GM18951 (cell line): Measurements from ENCODE around the gene ACOXL.
"Not testable (repeated sequence)": the region's sequence is repeated elsewhere in the genome, so short reads cannot be mapped to it uniquely, and the experiment has no call there.

ENCODE experiments used
- POLR2A ChIP-seq: IDR thresholded peaks from 4 replicates; pipeline ENCODE4 v1.6.1; 2011; ENCODE audit warnings: mild to moderate bottlenecking; ENCODE audit not compliant: insufficient read length, insufficient read depth; ENCODE audit errors: extremely low read depth
- in situ Hi-C: fragments of 300-500 bp; cut with MboI; formaldehyde crosslinking; loops from one replicate; pipeline ENCODE4 v1.12.0; 2022; ENCODE audit warnings: low sequenced_read_pairs, mixed read lengths, inconsistent platforms; ENCODE audit not compliant: unreplicated experiment

Gene ACOXL

DNA sequence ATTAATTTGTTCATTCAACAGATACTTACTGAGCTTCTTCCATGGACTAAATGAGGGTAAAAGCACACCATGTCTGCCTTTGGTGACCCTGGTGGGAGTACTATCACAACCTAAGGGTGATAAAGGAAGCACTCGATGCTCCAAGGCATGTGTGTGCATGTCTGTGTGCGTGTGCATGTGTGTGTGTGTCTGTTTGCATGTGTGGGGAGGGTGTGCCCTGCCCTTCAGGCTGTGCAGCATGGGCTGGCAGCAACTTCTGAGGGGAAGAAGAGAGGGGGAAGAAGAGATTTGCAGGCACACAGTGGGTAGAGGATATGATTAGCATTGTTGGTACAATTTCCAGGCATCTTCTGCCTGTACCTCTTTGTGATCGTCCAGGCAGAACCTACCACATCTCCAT is 121.6 kb downstream of the ACOXL start:
- no peak for TF ChIP-seq POLR2A
- in situ Hi-C loops = no loop called here

DNA sequence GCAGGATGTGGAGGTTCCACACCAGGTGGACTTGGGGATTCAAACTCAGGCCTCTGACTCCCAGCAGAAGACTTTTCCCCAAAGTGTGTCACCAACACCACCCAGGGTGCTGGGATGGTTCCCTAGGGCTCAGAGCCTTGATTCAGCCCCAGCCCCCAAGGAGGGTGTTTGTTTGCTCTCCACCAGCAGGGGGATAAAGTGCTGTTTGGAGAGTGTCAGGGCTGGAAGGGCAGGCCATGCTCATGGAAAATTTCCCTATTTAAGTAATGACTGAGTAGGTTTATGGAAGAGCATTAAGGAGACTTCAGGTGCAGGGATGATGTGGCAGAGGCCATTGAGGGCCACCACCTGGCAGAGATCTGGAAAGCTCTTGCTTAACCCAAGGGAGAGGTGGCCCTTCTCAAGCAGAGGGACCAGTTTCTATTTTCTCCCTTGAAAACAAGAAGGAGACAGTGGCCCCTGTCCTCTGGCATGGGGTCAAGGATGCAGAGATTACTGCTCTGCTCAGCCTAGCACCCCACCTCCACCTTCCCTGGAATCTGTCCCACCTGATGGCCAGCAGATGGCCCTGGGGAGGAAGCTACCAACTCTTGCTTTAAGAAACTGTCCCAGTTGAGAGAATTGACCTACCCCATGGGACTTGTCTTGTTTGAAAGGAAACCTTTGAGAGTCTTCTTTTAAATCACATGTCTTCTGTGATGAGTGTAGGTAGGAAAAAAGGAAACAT is 122.1 kb downstream of the ACOXL start:
- TF ChIP-seq POLR2A = no peak
- in situ Hi-C loops = no loop called here

DNA sequence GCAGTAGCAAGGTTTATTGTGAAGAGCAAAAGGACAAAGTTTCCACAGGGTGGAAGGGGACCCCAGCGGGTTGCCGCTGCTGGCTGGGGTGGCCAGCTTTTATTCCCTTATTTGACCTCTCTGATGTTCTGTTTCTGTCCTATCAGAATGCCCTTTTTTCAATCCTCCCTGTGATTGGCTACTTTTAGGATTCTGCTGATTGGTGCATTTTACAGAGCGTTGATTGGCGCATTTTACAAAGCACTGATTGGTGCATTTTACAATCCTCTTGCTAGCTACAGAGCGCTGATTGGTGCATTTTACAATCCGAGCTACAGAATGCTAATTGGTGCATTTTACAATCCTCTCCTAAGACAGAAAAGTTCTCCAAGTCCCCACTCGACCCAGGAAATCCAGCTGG is 123.5 kb downstream of the ACOXL start:
- in situ Hi-C loops = not testable (repeated sequence)

DNA sequence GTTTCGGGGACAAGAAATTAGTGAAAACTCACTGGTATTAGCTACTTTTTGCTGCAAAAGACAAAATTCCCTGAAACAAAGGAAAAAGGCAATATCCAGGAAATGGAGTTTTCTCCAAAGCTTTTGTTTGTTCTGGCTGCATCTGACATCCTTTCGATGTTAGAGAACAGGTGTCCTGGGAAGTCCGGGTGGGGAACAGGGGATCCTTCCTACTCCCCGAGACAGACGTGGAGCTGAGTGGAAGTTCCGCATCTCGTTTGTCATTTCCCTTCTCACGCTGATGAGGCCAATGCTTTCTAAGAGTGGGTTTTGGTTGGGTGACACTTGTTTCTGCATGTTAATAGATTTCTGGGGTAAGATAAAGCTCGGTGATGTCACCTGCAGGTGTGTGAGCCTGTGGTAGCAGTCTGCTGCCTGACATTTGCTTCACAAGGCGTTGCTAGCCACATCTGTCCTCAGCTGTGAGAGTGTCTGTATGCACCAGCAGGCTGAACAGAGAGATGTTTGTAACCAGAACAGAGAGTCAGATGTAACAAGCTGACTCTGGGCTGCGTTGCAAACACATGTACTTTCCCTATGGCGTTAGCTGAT is 125.9 kb downstream of the ACOXL start:
- no peak for TF ChIP-seq POLR2A
- in situ Hi-C loops = no loop called here

DNA sequence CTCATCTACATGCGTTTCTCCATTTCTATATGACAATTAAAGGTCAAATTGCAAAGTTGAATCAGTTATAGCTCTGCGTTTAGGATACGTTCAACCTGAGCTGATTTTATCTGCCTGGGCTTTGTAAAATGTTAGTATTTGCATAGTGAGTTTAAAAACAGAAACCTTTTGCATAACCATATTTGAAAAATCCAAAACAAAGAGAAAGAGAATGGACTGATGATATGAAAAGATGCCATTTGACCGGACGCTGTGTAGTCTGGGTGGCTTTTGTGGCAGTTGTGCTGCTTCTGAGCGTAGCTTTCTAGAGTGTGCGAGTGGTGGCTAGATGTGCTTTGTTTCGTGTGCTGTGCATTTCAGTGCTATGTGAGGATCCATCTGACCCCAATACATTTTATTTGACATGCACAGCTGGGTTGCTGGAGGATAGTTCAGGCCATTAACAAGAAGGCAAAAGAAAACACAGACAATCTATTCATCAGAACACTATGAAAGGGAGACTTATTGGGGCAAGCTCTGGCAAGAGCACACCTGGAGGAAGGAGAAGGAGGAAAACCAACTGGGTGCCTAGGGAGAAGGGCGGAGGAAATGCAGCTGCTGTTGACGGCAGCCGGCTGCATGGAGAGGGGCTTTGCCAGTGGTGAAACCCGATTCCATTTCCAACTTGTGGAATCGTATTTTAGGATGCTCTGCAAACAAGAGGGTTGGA is 126.8 kb downstream of the ACOXL start:
- in situ Hi-C loops = no loop called here
- TF ChIP-seq POLR2A = no peak

DNA sequence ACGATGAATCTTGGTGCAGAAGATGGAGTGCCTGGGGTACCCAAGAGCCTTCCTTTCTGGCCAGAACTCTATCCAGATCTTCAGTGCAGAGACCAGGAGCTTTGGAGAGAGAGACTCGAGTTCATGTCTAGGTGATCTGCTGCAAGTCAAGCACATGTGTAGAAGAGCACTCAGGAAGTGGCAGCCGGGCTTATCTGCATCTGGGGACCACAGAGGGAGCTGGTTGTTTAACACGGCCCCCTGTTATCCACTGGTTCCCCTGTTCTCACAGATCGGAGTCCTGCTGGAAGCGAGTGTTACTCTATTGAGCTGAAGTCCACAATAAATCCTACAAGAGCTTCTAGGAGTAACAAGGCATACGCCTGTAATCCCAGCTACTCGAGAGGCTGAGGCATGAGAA is 128.3 kb downstream of the ACOXL start:
- in situ Hi-C loops = no loop called here
- TF ChIP-seq POLR2A = no peak

DNA sequence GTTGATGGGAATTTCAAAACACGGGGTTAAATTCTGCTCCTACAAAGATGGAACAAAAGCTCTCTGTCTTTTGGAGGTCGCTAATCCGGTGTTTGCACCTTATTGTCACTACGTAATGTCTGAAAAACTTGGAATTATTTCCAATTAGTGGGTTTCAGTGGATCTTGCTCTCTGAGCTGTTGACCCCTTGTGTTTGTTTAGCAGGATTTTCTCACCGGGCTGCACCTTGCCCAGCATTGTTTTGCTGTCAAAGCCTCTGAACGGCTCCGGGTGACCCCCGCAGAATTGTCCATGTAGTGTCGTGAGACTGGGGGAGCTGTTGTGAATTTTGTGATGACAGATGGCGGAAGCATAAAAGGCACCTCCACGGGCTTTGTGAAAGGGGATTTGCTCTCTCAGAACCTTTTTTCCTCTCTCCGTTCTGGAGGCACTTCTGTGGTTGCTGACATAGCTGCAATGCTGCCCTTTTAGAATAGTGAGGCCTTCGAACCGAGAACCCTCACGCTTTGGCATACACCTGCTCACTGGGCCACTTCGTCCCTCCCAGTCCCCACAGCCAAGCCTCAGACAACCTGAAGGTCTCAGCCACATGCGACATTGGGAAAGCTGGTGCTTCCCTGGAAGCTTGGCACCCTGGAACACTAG is 129.4 kb downstream of the ACOXL start:
- TF ChIP-seq POLR2A = no peak
- in situ Hi-C loops = no loop called here

DNA sequence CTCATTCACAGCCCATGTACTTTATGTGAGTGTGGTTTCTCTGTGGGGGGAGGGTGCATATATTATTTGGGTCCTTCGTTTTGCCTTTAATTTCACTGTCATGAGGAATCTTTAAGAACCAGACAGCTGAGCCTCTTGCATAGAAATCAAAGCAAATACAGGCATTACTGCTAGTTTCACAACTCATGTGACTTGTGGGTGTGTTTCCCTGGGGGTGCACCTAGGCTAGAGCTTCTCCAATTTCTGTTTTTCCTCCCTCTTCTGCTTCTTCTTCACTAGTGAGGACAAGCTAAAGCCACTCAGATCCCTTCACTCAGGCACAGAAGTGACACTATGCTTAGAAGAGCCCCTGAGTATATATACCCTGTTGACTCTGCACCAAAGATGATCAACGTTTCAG is 131.4 kb downstream of the ACOXL start:
- in situ Hi-C loops = no loop called here
- no peak for TF ChIP-seq POLR2A

DNA sequence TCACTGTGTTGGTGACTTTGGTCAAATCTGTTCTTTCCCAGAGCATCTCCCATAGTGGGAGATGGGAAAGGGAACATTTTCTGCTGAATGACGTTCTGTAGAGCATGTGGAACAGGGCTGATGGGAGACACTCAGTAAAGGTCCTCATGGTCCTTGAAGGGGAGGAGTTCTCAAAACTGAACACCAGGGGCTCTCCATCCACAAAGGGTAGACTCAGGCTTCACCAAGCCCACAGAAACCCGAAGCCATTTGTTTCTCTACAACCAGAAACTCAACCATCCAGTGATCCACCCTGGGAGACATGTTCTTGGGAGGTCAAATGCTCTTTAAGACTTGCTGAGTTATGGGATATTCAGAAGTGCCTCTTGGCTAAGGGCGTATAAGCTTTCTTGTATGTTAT is 131.8 kb downstream of the ACOXL start:
- TF ChIP-seq POLR2A = no peak
- in situ Hi-C loops = no loop called here

DNA sequence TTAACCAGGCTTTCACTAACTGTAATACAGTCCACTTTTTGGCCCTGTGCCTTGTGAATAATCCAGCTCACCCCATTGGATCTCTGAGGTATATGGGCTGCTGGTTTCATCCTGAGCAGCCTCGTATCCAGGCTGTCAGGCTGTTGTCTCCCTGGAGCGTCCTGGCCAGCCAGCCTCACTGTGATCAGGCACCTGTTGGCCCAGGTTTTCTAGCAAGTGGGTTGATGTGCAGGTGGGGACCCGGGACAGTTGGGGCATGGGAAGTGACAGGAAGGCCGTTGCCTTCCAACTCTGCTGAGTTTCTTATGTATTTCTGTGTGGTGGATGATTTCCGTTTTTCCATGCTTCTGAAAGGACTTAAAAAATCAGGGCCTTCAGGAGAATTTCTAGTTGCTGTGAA is 132.4 kb downstream of the ACOXL start:
- no peak for TF ChIP-seq POLR2A
- in situ Hi-C loops = no loop called here

DNA sequence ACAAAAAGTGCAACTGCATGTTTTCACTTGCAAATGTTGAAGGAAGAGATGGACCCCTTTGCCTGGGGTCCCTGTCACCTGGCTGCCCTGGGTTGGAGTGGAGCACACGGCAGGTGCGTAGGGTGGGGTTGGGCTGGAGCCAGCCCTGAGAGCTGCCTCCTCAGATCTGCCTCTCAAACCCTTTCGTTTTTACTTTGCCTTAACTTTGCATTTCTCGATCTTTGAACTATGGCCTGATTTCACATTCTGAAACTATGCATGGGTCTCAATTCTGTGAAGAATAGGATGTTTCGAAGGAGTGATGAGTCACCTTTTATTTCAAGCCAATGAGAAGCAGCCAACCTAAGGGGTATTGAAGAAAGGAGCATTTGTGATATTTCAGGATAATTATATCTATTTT is 132.8 kb downstream of the ACOXL start:
- in situ Hi-C loops = no loop called here
- TF ChIP-seq POLR2A = no peak

DNA sequence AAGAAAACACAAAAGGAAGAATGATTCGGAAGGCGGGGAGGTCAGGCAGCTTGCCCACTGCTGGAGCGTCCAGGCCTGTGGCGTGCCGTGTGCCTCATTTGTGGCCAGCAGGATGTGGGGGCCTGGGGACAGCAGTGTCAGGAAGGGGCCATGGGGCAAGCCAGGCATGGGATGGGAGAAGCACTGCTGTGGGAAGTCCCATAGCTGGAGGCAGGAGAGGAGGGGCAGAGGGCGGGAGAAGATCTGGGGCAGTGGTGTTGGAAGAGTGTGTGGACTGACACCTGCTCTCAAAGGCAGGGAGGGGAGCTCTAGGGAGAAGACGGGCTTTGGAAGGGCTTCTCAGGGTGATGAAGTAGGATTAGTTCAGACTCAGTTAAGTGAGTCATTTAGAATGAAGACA is 133.7 kb downstream of the ACOXL start:
- TF ChIP-seq POLR2A = no peak
- in situ Hi-C loops = no loop called here

DNA sequence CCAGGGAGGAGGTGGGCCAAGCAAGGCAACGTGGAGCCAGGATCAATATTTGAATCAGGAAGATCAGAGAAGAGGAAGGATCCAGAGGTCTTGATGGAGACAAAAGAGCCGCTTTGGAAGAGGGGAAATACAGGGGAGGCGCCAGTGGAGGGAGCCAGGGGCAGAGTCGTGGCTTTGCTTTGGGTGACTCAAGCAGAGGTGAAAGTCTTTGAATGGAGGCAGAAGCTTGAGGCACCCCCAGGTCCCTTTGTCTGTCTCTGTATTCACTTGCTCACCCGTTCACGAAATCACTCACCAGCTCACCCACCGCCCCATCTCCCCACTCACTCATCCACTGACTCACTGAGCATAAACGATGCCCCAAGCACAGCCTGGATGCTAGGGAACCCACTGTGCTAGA is 134.1 kb downstream of the ACOXL start:
- TF ChIP-seq POLR2A = no peak

DNA sequence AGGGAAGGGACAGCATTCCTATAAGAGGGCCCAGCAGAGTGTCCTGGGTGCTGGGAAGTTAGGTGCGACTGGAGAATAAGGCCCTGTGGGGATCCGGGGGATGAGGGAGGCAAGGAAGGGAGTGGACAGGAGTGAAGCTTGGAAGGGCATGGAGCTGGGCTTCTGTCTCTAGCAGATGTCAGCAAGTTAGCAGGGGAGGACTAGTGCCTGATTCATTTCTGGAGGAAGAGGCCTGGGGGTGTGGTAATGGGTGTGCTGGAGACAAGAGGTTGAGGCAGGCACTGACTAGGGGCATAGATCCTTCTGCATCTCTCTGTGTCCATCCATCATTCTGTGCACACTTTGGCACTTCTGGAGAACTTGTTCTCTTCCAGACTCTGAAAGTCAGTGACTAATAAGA is 134.7 kb downstream of the ACOXL start:
- TF ChIP-seq POLR2A = no peak
- in situ Hi-C loops = no loop called here

More for the DNA sequence above, 134.1 kb downstream of the ACOXL start:
- in situ Hi-C loops = no loop called here
